ENCODE measurements around the gene TBC1D10A. TPM values are rescaled to one million over a fixed set of nuclear protein-coding genes. Genes with fewer than 3 reads are reported as not detected.

Gene TBC1D10A
- total RNA-seq, 4 donors from 2014 or later, result 18.4 to 25.9 (median 20.8) TPM

DNA sequence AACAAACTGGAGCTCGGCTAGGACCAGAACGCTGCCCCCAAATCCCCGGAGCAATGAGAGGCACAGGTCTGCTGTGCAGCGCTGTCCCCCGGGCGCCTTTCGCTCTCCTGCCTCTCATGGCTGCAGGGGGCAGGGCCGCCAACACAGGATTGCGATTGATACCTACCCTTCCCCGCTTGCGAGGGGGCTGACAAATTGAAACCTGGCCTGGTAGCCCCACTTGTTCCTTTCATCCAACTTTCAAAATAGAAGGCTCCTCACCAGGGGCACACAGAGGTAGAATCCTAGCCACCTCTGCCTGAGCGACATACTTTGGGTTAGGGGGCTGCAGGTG is 36.8 kb downstream of the TBC1D10A start:
- peak overlapping the region; percentile 78 to 92 (median 85) for H3K27ac ChIP-seq
- no peak for DNase-seq
- H3K4me1 ChIP-seq, result peaks cover 0 to 37% (median 17%) of the 10 kb centered on the region in 4 donors
- no peaks in the 10 kb centered on the region for H3K27me3 ChIP-seq
- peak overlapping the region; percentile 60 to 85 (median 71) for H3K4me3 ChIP-seq
- H3K9me3 ChIP-seq, result no peaks in the 10 kb centered on the region
- peaks cover 0 to 34% (median 0%) of the 10 kb centered on the region in 3 donors for H3K36me3 ChIP-seq
- TF ChIP-seq, protein P1, sequence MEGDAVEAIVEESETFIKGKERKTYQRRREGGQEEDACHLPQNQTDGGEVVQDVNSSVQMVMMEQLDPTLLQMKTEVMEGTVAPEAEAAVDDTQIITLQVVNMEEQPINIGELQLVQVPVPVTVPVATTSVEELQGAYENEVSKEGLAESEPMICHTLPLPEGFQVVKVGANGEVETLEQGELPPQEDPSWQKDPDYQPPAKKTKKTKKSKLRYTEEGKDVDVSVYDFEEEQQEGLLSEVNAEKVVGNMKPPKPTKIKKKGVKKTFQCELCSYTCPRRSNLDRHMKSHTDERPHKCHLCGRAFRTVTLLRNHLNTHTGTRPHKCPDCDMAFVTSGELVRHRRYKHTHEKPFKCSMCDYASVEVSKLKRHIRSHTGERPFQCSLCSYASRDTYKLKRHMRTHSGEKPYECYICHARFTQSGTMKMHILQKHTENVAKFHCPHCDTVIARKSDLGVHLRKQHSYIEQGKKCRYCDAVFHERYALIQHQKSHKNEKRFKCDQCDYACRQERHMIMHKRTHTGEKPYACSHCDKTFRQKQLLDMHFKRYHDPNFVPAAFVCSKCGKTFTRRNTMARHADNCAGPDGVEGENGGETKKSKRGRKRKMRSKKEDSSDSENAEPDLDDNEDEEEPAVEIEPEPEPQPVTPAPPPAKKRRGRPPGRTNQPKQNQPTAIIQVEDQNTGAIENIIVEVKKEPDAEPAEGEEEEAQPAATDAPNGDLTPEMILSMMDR (IDR thresholded peaks at IDR 0.05), result peak in 1 of 6 experiments; percentile 18
- TF ChIP-seq POLR2A (IDR thresholded peaks at IDR 0.05), result no peak

DNA sequence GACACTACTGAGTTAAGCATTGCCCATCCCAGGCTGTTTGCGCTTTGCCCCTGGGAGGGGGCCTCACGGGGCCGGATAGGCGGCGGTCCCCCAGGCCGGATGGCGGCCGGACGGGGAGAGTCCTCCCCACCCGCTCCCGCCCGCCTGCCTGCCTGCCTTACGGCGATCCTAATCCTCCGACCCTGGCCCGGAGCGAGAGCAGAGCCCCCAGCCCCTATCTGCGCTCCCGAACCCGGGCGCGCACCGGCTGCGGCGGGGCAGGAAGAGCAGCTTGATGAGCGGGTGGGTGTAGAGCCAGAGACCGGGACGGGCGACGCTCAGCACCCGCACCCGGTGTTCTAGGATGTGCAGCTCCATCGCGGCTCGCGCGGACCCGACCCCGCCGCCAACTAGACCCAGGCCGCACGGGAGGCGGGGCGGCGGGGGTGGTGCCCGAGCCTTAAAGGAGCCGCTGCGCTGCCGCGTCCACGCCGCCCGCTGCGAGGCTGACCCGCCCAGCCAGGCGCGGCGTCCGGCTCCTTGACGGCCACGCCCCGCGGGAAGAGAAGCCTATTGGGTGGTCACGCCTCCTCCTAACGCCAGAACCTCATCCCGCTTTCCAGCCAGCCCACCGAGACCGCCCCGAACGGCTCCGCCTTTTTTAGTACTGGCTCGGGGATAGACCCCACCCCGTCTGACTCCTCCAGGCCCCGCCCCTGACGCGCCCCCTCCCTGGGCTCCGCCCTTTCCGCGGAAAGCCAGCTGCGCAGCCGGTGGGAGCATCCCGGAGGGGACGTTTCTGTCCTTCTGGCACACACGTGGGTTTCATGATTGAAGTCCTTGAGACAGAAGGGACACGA is 37.4 kb downstream of the TBC1D10A start, which contains the start of gene CASTOR1:
TSS of gene CASTOR1 (minus strand) at position 365 of the 839 bp plus-strand sequence. CDS start at position 357, 8 bp downstream.
- peak; percentile 94 to 98 (median 98) for DNase-seq
- Histone ChIP-seq H3K9me3 (no peaks in the 10 kb centered on the region), H3K4me3 (peak within 1 kb of the TSS; percentile 60 to 85 (median 71)), H3K4me1 (peaks cover 0 to 37% (median 17%) of the 10 kb centered on the region in 4 donors), H3K27me3 (no peaks in the 10 kb centered on the region), H3K36me3 (peaks cover 0 to 28% (median 0%) of the 10 kb centered on the region in 3 donors), H3K27ac (peak within 1 kb of the TSS; percentile 78 to 92 (median 85))
- TF ChIP-seq POLR2A (IDR thresholded peaks at IDR 0.05), result peak; percentile 27 to 33
- TF ChIP-seq, protein P1 (IDR thresholded peaks at IDR 0.05), result no peak

DNA sequence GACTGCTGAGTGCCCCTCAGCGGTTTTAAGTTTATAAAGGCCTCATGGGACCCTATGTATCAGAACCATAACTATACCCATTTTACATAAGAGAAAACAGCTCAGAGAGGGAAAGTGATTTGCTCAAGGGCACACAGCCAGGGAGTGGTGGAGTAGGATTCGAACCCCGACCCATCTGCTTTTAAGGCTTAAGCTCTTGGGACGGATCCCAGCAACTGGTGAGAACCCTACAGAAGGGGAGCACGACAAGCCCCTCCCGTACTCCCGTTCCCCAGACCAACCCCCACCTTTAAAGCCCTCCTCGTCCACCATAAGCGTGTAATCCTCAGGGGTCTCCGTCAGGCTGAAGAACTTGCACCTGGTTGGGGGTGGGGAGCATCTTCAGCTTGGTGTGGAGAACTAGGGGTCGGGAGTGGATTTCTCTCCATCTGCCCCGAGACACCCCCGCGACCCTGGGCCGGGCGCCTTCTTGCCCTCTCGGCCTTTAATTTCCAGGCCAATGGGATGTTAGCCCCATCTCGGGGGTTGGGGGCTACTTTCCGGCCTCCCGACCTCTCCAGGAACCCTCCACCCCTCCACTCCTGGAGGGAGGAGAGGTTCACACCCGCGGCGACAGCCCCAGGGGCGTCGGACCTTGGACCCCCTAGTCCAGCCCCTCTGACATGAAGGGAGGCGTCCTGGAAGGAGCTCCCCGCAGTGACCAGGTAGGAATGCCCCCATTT is 38.2 kb downstream of the TBC1D10A start:
- no peak for TF ChIP-seq POLR2A (IDR thresholded peaks at IDR 0.05)
- TF ChIP-seq, protein P1 (IDR thresholded peaks at IDR 0.05), result no peak
- H3K27me3 ChIP-seq, result no peaks in the 10 kb centered on the region
- DNase-seq, result no peak
- H3K9me3 ChIP-seq, result no peaks in the 10 kb centered on the region
- H3K36me3 ChIP-seq, result peaks cover 0 to 21% (median 0%) of the 10 kb centered on the region in 3 donors
- peaks cover 0 to 37% (median 17%) of the 10 kb centered on the region in 4 donors for H3K4me1 ChIP-seq
- H3K4me3 ChIP-seq, result peak overlapping the region; percentile 60 to 85 (median 71)
- peak overlapping the region; percentile 78 to 92 (median 85) for H3K27ac ChIP-seq

DNA sequence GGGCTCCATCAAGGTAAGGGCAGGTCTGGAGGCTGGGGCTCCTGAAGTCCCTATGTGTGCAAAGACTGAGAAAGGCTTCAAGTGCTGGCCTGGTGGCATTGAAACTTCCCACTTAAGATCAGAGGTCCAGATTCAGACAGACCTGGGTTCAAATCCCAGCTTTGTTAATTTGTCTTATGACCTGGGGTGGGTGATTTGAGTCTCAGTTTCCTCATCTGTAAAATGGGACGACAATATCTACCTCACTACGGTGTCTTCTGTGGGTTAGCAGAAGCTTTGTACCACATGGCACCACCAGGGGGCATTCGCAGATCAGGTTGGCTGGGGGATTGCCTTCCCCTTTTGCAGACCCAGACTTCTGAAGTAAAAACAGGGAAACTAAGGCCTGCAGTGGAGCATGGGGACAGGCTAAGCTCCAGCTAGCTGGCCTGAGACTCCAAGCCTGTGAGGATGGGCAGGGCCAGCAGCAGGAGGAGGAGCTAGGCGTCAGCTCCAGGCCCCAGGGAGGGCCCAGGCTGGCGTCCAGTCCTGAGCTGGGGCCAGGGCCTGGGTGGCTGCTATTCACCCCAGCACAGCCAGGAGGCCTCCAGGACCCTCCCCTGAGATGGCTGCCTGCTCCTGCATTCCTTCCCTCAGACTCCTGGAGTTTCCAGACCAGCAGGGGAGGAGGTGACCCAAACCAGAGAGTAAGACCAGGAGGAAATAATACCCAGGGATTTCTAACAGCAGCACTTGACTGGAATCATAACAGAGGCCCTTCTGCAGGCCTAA is 38.9 kb downstream of the TBC1D10A start:
- Histone ChIP-seq H3K27me3 (no peaks in the 10 kb centered on the region), H3K4me3 (peak overlapping the region; percentile 60 to 85 (median 71)), H3K4me1 (peaks cover 0 to 37% (median 17%) of the 10 kb centered on the region in 4 donors), H3K36me3 (peaks cover 0 to 13% (median 0%) of the 10 kb centered on the region in 3 donors), H3K27ac (peak overlapping the region; percentile 78 to 92 (median 85)), H3K9me3 (no peaks in the 10 kb centered on the region)
- no peak for TF ChIP-seq POLR2A (IDR thresholded peaks at IDR 0.05)
- TF ChIP-seq, protein P1 (IDR thresholded peaks at IDR 0.05), result peak; percentile 77 to 89 (median 84)
- peak; percentile 85 to 95 (median 92) for DNase-seq

Data from Peyer's patch (tissue), 4 donors.